Prostate gland (tissue), 2 donors: ENCODE results near the gene SHC2. TPM values are rescaled to one million over a fixed set of nuclear protein-coding genes. Genes with fewer than 3 reads are reported as not detected.

ENCODE experiments used
- DNase-seq: peaks from one replicate; pipeline ENCODE4 v3.0.0-alpha.2; 2019; ENCODE audit warnings: low spot score
- H3K27ac ChIP-seq, 2 donors: fragments of 200-600 bp; sonication (generic); 2 replicates each; pipeline ENCODE4 v1.5.1; 2017 to 2019
- H3K27me3 ChIP-seq: fragments of 200-600 bp; sonication (generic); replicated peaks from 2 replicates; pipeline ENCODE4 v1.5.1; 2019; ENCODE audit not compliant: insufficient read depth
- H3K36me3 ChIP-seq, 2 donors: fragments of 200-600 bp; sonication (generic); 1 replicate in 1 of 2; 2 replicates in 1 of 2; pipeline versions ENCODE4 v1.5.1 to v1.8.1; 2017 to 2019
- H3K4me1 ChIP-seq: fragments of 200-600 bp; sonication (generic); replicated peaks from 2 replicates; pipeline ENCODE4 v1.5.1; 2019
- H3K4me3 ChIP-seq, 2 donors: fragments of 200-600 bp; sonication (generic); 2 replicates each; pipeline ENCODE4 v1.5.1; 2017 to 2019
- H3K9me3 ChIP-seq: fragments of 200-600 bp; sonication (generic); 2 replicates; pipeline ENCODE4 v1.5.1; 2017
- POLR2A ChIP-seq: fragments of 450-650 bp; IDR thresholded peaks from one replicate; pipeline ENCODE4 v1.6.1; 2016; ENCODE audit warnings: antibody characterized with exemption, mild to moderate bottlenecking
- POLR2AphosphoS5 ChIP-seq: sonication (generic); formaldehyde crosslinking; IDR thresholded peaks from one replicate; pipeline ENCODE4 v1.6.1; 2017; ENCODE audit warnings: antibody characterized with exemption
- WGBS: methylation state at CpG from one replicate; pipeline ENCODE4 v1.1.5; 2018; 5-methylcytosine and 5-hydroxymethylcytosine counted together
- intact Hi-C: fragments of 100-400 bp; cut with DNase I; formaldehyde crosslinking; loops from one replicate; pipeline ENCODE4 v1.14.2; 2022
- total RNA-seq, 2 donors: library from RNA; depleted of rRNA; stranded (reverse); fragments of >200 nt; gene quantifications; one replicate each; pipeline ENCODE4 v1.1.0, GENCODE V29; 2016
- TF ChIP-seq, protein P1 (sequence below), 4 experiments: fragments of 200-600 bp in 2 of 4; fragments of 450-650 bp in 2 of 4; sonication (generic) in 2 of 4; IDR thresholded peaks; 1 replicate in 3 of 4; 2 replicates in 1 of 4; pipeline ENCODE4 v1.5.1; 2016 to 2019; ENCODE audit warnings: antibody characterized with exemption in 4 of 4, mild to moderate bottlenecking in 2 of 4, moderate library complexity in 2 of 4

The SHC2 gene
- total RNA-seq, 2 donors from 2014 or later = 52.2 to 83.4 TPM

DNA sequence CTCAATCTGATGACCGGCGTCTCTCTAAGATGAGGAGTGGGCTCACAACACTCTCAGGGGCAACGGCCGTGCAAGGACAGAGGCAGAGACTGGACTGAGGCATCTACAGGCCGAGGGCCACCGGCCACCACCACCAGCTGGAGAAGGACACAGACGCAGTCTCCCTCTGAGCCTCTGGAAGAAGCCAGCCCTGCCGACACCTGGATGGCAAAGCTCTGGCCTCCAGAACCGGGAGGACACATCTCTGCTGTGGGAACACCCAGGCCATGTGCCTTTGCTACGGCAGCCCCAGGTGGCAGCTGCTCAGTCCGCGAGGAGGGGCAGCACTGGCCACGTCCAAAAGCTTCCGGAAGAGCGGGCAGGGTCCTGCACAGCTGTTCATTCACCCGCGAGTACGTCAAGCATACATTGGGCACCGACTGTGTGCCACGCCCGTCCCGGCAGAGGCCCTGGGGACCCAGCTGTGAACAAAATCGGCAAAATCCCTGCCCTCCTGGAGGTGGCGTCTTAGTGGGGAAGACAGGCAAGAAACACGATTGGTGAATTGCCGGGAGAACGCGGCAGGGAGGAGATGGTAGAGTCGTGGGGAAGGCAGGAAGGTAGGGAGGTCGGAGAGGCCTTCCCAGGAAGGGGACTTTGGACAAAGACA is 69.0 kb downstream of the SHC2 start:
- intact Hi-C loops = no loop called here

DNA sequence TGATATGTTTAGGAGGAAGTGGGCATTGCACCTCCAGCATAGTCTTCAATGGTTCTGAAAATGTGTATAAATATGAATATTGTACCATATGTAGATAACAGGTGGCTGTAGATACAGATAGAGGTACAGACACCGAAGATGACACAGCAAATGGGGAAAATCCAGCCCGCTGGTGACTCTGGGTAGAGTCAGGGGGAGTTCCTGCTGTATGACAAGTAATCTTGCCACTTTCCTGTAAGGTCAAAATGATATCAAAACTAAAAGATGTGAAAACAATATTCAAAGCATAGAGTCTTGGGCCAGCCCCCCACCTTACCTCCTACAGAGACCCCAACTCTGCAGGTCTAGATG is 69.7 kb downstream of the SHC2 start:
- DNase-seq = no peak
- WGBS = 92% methylated on average over 2 of the region's 2 CpGs
- Histone ChIP-seq H3K4me3 (no peak overlapping the region), H3K27me3 (no peaks in the 10 kb centered on the region), H3K27ac (no peak overlapping the region), H3K9me3 (no peaks in the 10 kb centered on the region), H3K4me1 (no peaks in the 10 kb centered on the region), H3K36me3 (no peaks in the 10 kb centered on the region)
- intact Hi-C loops = no loop called here
- TF ChIP-seq, protein P1, sequence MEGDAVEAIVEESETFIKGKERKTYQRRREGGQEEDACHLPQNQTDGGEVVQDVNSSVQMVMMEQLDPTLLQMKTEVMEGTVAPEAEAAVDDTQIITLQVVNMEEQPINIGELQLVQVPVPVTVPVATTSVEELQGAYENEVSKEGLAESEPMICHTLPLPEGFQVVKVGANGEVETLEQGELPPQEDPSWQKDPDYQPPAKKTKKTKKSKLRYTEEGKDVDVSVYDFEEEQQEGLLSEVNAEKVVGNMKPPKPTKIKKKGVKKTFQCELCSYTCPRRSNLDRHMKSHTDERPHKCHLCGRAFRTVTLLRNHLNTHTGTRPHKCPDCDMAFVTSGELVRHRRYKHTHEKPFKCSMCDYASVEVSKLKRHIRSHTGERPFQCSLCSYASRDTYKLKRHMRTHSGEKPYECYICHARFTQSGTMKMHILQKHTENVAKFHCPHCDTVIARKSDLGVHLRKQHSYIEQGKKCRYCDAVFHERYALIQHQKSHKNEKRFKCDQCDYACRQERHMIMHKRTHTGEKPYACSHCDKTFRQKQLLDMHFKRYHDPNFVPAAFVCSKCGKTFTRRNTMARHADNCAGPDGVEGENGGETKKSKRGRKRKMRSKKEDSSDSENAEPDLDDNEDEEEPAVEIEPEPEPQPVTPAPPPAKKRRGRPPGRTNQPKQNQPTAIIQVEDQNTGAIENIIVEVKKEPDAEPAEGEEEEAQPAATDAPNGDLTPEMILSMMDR (IDR thresholded peaks at IDR 0.05) = no peak
- TF ChIP-seq POLR2AphosphoS5 (no peak), POLR2A (no peak)

More for the DNA sequence above, 69.0 kb downstream of the SHC2 start:
- WGBS = 90% methylated on average over 30 of the region's 30 CpGs
- no peaks in the 10 kb centered on the region for H3K9me3 ChIP-seq
- TF ChIP-seq, protein P1 (IDR thresholded peaks at IDR 0.05) = no peak
- no peak for TF ChIP-seq POLR2AphosphoS5
- no peak for TF ChIP-seq POLR2A
- no peak overlapping the region for H3K27ac ChIP-seq
- H3K4me3 ChIP-seq = no peak overlapping the region
- H3K27me3 ChIP-seq = no peaks in the 10 kb centered on the region
- H3K36me3 ChIP-seq = no peaks in the 10 kb centered on the region
- DNase-seq = no peak
- no peaks in the 10 kb centered on the region for H3K4me1 ChIP-seq

DNA sequence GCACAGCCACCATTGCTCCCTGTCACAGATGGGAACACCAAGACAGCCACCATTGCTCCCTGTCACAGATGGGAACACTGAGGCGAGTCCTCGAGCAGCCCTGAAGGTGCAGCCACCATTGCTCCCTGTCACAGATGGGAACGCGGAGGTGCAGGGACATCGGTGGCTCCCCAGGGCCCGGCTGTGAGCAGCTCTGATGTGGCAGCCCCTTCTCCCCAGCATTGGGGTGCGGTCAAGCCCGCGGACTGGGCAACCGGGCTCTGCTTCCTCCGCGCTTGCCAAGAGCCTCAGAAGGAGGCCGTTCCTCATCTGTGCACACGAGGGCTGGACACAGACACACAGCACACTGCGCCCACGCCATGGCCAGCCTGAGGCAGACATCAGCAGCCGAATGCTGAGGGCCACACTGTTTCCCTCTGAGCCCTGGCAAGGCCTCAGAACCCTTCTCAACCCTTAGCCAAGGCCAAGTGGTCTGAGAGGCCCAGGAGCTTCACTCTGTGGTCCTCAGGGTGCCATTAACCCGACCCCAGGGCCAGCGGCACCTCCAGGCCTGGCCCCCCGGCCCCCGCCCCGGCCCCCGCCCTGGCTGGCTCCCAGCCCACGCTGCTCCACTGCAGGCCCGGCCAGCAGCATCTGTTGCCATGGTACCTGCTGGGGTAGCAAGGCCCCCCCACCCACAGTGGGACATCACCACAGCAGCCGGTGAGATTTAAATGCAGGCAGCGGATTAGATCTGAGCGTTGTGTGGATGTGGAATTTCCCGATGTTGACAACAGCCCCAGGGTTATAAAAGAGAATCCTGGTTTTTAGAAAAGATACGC is 70.2 kb downstream of the SHC2 start:
- 83% methylated on average over 21 of the region's 30 CpGs for WGBS
- H3K9me3 ChIP-seq = no peaks in the 10 kb centered on the region
- intact Hi-C loops = no loop called here
- no peak overlapping the region for H3K4me3 ChIP-seq
- H3K4me1 ChIP-seq = no peaks in the 10 kb centered on the region
- no peaks in the 10 kb centered on the region for H3K27me3 ChIP-seq
- H3K36me3 ChIP-seq = no peaks in the 10 kb centered on the region
- H3K27ac ChIP-seq = no peak overlapping the region
- TF ChIP-seq POLR2AphosphoS5 = no peak
- TF ChIP-seq POLR2A = no peak
- TF ChIP-seq, protein P1 (IDR thresholded peaks at IDR 0.05) = no peak
- DNase-seq = no peak

DNA sequence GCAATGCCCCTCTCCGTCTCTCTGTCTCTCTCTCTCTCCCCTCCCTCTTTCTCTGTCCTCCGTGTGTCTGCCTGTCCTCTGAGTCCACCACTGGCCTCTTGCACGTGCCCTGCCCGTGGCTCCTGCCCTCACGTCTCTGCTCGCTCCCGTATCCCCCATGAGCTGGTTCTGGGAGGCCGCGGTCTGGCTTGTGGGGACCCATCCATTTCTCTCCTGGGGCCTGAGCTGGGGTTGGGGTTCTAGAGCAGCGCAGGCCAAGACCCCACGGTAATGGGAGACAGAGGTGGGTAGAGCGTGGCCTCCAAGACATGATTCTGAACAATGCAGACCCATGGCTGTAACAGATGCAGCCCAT is 70.9 kb downstream of the SHC2 start:
- TF ChIP-seq, protein P1 (IDR thresholded peaks at IDR 0.05) = no peak
- no peak for TF ChIP-seq POLR2AphosphoS5
- Histone ChIP-seq H3K9me3 (no peaks in the 10 kb centered on the region), H3K27ac (no peak overlapping the region), H3K4me3 (no peak overlapping the region), H3K36me3 (no peaks in the 10 kb centered on the region), H3K27me3 (no peaks in the 10 kb centered on the region), H3K4me1 (no peaks in the 10 kb centered on the region)
- no peak for DNase-seq
- intact Hi-C loops = no loop called here
- WGBS = 76% methylated on average over 12 of the region's 12 CpGs
